OCI-LY3 (cell line): ENCODE results near the gene MT1G.

Source experiments
- CTCF ChIP-seq: fragments of 200-600, 300-600 bp; sonication (generic); IDR thresholded peaks from 2 replicates; pipeline ENCODE4 v1.5.1; 2014; ENCODE audit warnings: antibody characterized with exemption, low read length, low read depth
- EZH2phosphoT487 ChIP-seq: fragments of 200-600 bp; shearing (Covaris generic); IDR thresholded peaks from 2 replicates; pipeline ENCODE4 v1.6.1; 2018; ENCODE audit warnings: antibody characterized with exemption, mixed run types, low read depth

GRCh38 chr16:56631832-56632155 lies 36.1 kb downstream of the MT1G start:
- TF ChIP-seq CTCF (no peak), EZH2phosphoT487 (no peak)
